Keratinocyte (primary cell): Measurements from ENCODE around the gene CCL27.

Experiments used
- EZH2 ChIP-seq: IDR thresholded peaks from one replicate; pipeline ENCODE4 v1.6.1; 2012; ENCODE audit warnings: inconsistent platforms, mild to moderate bottlenecking, low read length, moderate library complexity
- TF ChIP-seq, protein P1 (sequence below), 3 experiments: IDR thresholded peaks in 1 of 3; conservative IDR thresholded peaks in 1 of 3; optimal IDR thresholded peaks in 1 of 3; 2 replicates in 2 of 3; 3 replicates in 1 of 3; pipeline versions ENCODE3 to v1.5.1; 2011; ENCODE audit warnings: low read length in 3 of 3, mild to moderate bottlenecking in 3 of 3, moderate library complexity in 2 of 3, control low read depth in 1 of 3, inconsistent platforms in 1 of 3; ENCODE audit not compliant: insufficient read depth in 2 of 3; ENCODE audit errors: extremely low read depth in 1 of 3

DNA sequence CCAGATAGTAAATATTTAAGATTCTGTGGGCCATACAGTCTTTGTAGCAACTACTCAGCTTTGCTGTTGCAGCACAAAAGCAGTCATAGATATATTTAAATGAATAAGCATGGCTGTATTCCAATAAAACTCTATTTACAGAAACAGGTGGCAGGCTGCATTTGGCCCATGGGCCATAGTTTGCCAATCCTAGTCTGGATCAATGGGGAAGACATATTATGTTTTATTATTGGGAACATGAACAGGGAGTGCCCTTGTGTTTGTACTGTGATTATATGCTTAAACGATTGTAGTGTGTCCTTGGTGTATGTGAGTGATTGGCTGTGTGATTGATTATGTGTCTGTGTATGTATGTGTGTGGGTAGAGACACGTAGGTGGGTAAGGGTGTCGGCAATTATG is 12.0 kb upstream of the CCL27 start:
- TF ChIP-seq, protein P1, sequence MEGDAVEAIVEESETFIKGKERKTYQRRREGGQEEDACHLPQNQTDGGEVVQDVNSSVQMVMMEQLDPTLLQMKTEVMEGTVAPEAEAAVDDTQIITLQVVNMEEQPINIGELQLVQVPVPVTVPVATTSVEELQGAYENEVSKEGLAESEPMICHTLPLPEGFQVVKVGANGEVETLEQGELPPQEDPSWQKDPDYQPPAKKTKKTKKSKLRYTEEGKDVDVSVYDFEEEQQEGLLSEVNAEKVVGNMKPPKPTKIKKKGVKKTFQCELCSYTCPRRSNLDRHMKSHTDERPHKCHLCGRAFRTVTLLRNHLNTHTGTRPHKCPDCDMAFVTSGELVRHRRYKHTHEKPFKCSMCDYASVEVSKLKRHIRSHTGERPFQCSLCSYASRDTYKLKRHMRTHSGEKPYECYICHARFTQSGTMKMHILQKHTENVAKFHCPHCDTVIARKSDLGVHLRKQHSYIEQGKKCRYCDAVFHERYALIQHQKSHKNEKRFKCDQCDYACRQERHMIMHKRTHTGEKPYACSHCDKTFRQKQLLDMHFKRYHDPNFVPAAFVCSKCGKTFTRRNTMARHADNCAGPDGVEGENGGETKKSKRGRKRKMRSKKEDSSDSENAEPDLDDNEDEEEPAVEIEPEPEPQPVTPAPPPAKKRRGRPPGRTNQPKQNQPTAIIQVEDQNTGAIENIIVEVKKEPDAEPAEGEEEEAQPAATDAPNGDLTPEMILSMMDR (optimal IDR thresholded peaks at IDR 0.05 in 1 of 3, IDR thresholded peaks at IDR 0.05 in 1 of 3, conservative IDR thresholded peaks at IDR 0.05 in 1 of 3; ENCODE audit: extremely low read depth in 1 of 3, insufficient read depth in 2 of 3, low read length in 3 of 3) = no peak
- no peak for TF ChIP-seq EZH2
